Omental fat pad (tissue), 4 donors: ENCODE results near the gene SND1. TPM values are rescaled to one million over a fixed set of nuclear protein-coding genes. Genes with fewer than 3 reads are reported as not detected.

ENCODE experiments used
- ATAC-seq: fragments of 150-250 bp; one replicate; pipeline ENCODE4 v1.9.1; 2016; ENCODE audit warnings: mild to moderate bottlenecking, moderate library complexity; ENCODE audit not compliant: low FRiP score
- DNase-seq: peaks from one replicate; pipeline ENCODE4 v3.0.0-alpha.2; 2019; ENCODE audit warnings: low spot score
- CTCF ChIP-seq, 3 donors: fragments of 450-650 bp; IDR thresholded peaks; one replicate each; pipeline ENCODE4 v1.5.1; 2016 to 2017; ENCODE audit warnings: antibody characterized with exemption in 3 of 3, mild to moderate bottlenecking in 3 of 3, moderate library complexity in 2 of 3
- total RNA-seq, 4 donors: library from RNA; depleted of rRNA; stranded (reverse); fragments of >200 nt; gene quantifications; one replicate each; pipeline ENCODE4 v1.1.0, GENCODE V29; 2016

The SND1 gene
- total RNA-seq, 4 donors from 2014 or later, result 90.8 to 140 (median 125) TPM

GRCh38 chr7:127813991-127814541 lies 162.1 kb downstream of the SND1 start:
- TF ChIP-seq CTCF (IDR thresholded peaks at IDR 0.05), result no peak
- DNase-seq (no peak), ATAC-seq (no peak)

GRCh38 chr7:127815631-127816145 lies 163.7 kb downstream of the SND1 start:
- DNase-seq, result no peak
- no peak for ATAC-seq
- TF ChIP-seq CTCF (IDR thresholded peaks at IDR 0.05), result no peak

- TF ChIP-seq CTCF (IDR thresholded peaks at IDR 0.05), result no peak
- DNase-seq (no peak), ATAC-seq (no peak)
These were observed 164.6 kb downstream of the SND1 start for GRCh38 chr7:127816354-127817190.

- ATAC-seq (no peak), DNase-seq (no peak)
- TF ChIP-seq CTCF (IDR thresholded peaks at IDR 0.05), result no peak
These were observed 165.5 kb downstream of the SND1 start for GRCh38 chr7:127817466-127817865.

- DNase-seq (no peak), ATAC-seq (no peak)
- no peak for TF ChIP-seq CTCF (IDR thresholded peaks at IDR 0.05)
These were observed 166.3 kb downstream of the SND1 start for GRCh38 chr7:127818306-127818705.

GRCh38 chr7:127819975-127820731 lies 168.2 kb downstream of the SND1 start:
- ATAC-seq, result peak; percentile 76
- no peak for DNase-seq
- no peak for TF ChIP-seq CTCF (IDR thresholded peaks at IDR 0.05)
